IPS DF 6.9 (cell line): ENCODE results near the gene ISCU.

Experiments used
- DNase-seq: peaks from one replicate; pipeline ENCODE4 v3.0.0-alpha.2; 2013; ENCODE audit warnings: low read depth, low spot score
- H3K27ac ChIP-seq: one replicate; pipeline ENCODE4 v1.5.1; 2013; ENCODE audit warnings: low read length, control low read depth
- H3K27me3 ChIP-seq: 2 replicates; pipeline ENCODE4 v1.6.1; 2013; ENCODE audit warnings: mild to moderate bottlenecking, low read length; ENCODE audit not compliant: control insufficient read depth, insufficient read depth
- H3K36me3 ChIP-seq: 2 replicates; pipeline ENCODE4 v1.6.1; 2013; ENCODE audit warnings: low read length; ENCODE audit not compliant: control insufficient read depth, insufficient read depth
- H3K4me1 ChIP-seq: 2 replicates; pipeline ENCODE4 v1.6.1; 2013; ENCODE audit warnings: low read length; ENCODE audit not compliant: control insufficient read depth, insufficient read depth
- H3K4me3 ChIP-seq: 2 replicates; pipeline ENCODE4 v1.5.1; 2013; ENCODE audit warnings: mild to moderate bottlenecking, low read length
- H3K9me3 ChIP-seq: 2 replicates; pipeline ENCODE4 v1.6.1; 2013; ENCODE audit warnings: low read length, inconsistent platforms; ENCODE audit not compliant: control insufficient read depth, insufficient read depth
- WGBS: extraction: QIAGEN DNeasy Blood & Tissue Kit; methylation state at CpG from one replicate; pipeline ENCODE4 v1.1.7; 2013; ENCODE audit warnings: mixed read lengths, missing lambda C conversion rate; ENCODE audit not compliant: insufficient read length, insufficient coverage; 5-methylcytosine and 5-hydroxymethylcytosine counted together

ISCU gene

DNA sequence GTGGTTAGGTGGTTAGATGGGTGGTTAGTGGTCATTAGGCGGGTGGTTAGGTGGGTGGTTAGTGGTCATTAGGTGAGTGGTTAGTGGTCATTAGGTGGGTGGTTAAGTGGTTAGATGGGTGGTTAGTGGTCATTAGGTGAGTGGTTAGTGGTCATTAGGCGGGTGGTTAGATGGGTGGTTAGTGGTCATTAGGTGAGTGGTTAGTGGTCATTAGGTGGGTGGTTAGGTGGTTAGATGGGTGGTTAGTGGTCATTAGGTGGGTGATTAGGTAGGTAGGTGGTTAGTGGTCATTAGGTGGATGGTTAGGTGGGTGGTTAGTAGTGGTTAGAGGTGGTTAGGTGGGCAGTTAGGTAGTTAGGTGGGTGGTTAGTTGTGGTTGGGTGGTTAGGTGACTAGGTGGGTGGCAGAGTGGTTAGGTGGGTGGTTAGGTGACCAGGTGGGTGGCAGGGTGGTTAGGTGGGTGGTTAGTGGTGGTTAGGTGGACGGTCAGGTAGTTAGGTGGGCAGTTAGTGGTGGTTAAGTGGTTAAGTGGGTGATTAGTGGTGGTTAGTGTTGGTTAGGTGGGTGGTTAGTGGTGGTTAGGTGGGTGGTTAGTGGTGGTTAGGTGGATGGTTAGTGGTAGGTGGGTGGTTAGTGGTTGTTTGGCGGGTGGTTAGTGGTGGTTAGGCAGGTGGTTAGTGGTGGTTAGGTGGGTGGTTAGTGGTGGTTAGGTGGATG, 43.5 kb downstream of the ISCU start:
- H3K27ac ChIP-seq = no peak overlapping the region
- H3K9me3 ChIP-seq = no peaks in the 10 kb centered on the region
- H3K36me3 ChIP-seq = no peaks in the 10 kb centered on the region
- WGBS = 100% methylated on average over 1 of the region's 4 CpGs
- H3K27me3 ChIP-seq = no peaks in the 10 kb centered on the region
- no peak overlapping the region for H3K4me3 ChIP-seq
- DNase-seq = no peak
- H3K4me1 ChIP-seq = peaks cover 4% of the 10 kb centered on the region

GRCh38 chr12:108606492-108606891, 44.1 kb downstream of the ISCU start:
- H3K36me3 ChIP-seq = no peaks in the 10 kb centered on the region
- peaks cover 4% of the 10 kb centered on the region for H3K4me1 ChIP-seq
- H3K9me3 ChIP-seq = no peaks in the 10 kb centered on the region
- no CpG with 5 or more reads among the region's 9 CpGs for WGBS
- DNase-seq = no peak
- H3K27me3 ChIP-seq = no peaks in the 10 kb centered on the region
- no peak overlapping the region for H3K27ac ChIP-seq
- no peak overlapping the region for H3K4me3 ChIP-seq

- no peak overlapping the region for H3K27ac ChIP-seq
- no peaks in the 10 kb centered on the region for H3K36me3 ChIP-seq
- WGBS = no CpG with 5 or more reads among the region's 10 CpGs
- peaks cover 4% of the 10 kb centered on the region for H3K4me1 ChIP-seq
- H3K27me3 ChIP-seq = no peaks in the 10 kb centered on the region
- no peak for DNase-seq
- H3K4me3 ChIP-seq = no peak overlapping the region
- no peaks in the 10 kb centered on the region for H3K9me3 ChIP-seq
Observed at GRCh38 chr12:108607981-108608600, 45.7 kb downstream of the ISCU start.

GRCh38 chr12:108608616-108609015, 46.2 kb downstream of the ISCU start:
- Histone ChIP-seq H3K36me3 (no peaks in the 10 kb centered on the region), H3K4me3 (no peak overlapping the region), H3K9me3 (no peaks in the 10 kb centered on the region), H3K27ac (no peak overlapping the region), H3K4me1 (peaks cover 4% of the 10 kb centered on the region), H3K27me3 (no peaks in the 10 kb centered on the region)
- no peak for DNase-seq
- no CpG with 5 or more reads among the region's 5 CpGs for WGBS

- Histone ChIP-seq H3K27ac (no peak overlapping the region), H3K9me3 (no peaks in the 10 kb centered on the region), H3K27me3 (no peaks in the 10 kb centered on the region), H3K4me3 (no peak overlapping the region), H3K36me3 (no peaks in the 10 kb centered on the region), H3K4me1 (peaks cover 2% of the 10 kb centered on the region; the same call in 1 of the 2 replicates)
- DNase-seq = no peak
- no CpG with 5 or more reads among the region's 21 CpGs for WGBS
Observed at GRCh38 chr12:108609537-108610335, 47.3 kb downstream of the ISCU start.

DNA sequence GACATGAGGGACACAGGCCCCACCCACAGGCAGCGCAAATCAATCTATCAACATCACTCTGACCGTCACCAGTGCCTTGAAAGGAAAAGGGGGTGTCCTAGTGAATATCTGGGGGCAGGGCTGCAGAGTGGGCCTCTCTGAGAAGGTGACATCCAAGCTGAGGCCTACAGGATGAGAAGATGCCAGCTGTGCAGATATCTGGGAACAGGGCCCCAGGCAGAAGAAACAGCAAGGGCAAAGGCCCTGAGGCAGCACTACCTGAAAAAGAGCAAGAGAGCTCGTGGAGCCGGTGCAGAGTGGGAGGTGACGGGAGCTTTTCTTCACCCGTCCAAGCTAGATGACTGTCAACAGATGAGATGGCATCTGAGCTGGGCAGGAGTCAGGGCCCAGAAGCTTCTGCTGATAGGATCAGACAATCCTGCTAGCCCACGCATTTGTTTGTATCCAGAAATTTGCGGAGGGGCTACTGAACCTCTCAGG, 48.0 kb downstream of the ISCU start:
- no CpG with 5 or more reads among the region's 8 CpGs for WGBS
- no peak overlapping the region for H3K27ac ChIP-seq
- no peaks in the 10 kb centered on the region for H3K36me3 ChIP-seq
- no peaks in the 10 kb centered on the region for H3K27me3 ChIP-seq
- DNase-seq = no peak
- H3K9me3 ChIP-seq = no peaks in the 10 kb centered on the region
- peaks cover 2% of the 10 kb centered on the region; the same call in 1 of the 2 replicates for H3K4me1 ChIP-seq
- H3K4me3 ChIP-seq = no peak overlapping the region

DNA sequence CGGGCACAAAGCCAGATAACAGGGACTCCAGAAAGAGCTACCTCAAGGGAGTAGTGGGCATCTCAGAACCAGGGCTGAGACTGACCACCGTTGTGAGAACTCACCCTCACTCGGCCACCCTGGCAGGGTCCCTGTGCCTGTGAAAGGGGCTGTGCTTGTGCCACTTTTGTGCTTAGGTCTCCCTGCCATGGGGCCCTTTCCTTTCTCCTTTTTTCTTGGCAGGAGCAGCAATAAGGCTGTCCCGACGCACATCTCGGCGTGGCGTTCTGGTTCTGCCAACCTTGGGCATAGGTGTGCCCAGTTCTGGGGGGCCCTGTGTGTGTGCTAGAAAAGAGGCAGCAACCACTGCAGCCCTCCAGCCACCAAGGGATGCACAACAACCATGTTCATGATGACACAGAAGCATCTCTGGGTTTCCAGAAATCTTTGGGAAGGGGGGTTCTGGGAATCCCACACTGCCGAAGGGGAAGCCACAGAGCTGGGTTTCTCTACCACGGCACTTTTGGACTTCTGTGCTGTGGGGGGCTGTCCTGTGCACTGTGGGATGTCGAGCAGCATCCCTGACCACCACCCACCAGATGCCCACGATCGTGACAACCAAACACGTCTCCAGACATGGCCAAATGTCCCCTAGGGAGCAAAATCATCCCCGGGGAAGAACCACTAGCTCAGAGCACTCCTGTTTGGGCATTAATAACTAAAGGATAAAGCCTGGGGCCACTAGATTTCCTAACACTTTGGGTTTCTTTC, 48.6 kb downstream of the ISCU start:
- no CpG with 5 or more reads among the region's 15 CpGs for WGBS
- H3K4me3 ChIP-seq = no peak overlapping the region
- DNase-seq = no peak
- no peak overlapping the region for H3K27ac ChIP-seq
- H3K36me3 ChIP-seq = no peaks in the 10 kb centered on the region
- no peaks in the 10 kb centered on the region for H3K9me3 ChIP-seq
- H3K4me1 ChIP-seq = peaks cover 2% of the 10 kb centered on the region; the same call in 1 of the 2 replicates
- H3K27me3 ChIP-seq = no peaks in the 10 kb centered on the region

DNA sequence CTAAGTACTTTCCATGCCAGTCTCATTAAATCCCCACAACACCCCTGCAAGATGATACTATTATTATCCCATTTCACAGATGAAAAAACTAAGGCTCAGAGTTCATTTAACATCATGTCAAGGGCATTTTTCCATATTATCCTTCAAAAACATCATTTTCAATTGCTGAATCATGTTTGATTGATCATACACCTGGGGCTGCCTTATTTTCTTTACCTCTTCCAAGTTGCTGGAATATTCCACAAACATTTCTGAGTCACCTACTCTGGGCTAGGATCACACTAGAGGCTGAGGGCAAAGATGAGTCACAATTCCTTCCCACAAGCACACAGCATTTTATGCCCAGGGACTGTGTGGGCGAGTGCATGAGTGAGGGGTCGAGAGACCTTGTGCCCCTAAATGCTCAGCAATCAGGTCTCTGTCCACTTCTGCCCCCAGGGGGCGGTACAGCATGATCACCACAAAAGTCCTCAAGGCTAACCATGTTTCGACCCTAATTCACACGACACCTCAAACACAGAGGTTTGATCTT, 49.6 kb downstream of the ISCU start:
- Histone ChIP-seq H3K27me3 (no peaks in the 10 kb centered on the region), H3K27ac (no peak overlapping the region), H3K4me1 (peaks cover 2% of the 10 kb centered on the region; the same call in 1 of the 2 replicates), H3K4me3 (no peak overlapping the region), H3K36me3 (no peaks in the 10 kb centered on the region), H3K9me3 (no peaks in the 10 kb centered on the region)
- WGBS = no CpG with 5 or more reads among the region's 5 CpGs
- peak; percentile 70 for DNase-seq

DNA sequence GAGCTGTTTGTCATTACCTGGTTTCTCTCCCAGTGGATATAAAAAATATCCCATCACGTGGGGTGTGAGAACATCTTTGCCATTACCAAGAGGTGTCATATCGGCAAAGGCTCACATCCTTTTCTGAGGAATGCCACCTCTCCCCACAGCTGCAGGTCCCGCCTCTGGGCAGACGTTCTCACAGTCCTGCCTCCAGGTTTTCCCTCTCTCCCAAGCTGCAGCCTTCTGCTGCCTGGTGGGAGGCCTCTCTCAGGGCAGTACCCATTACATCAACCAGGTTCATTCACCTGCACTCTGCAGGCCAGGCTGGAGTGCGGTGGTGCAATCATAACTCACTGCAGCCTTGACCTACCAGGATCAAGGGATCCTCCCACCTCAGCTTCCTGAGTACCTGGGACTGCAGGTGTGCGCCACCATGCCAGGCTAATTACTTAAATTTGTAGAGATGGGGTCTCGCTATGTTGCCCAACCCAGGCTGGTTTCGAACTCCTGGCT, 50.4 kb downstream of the ISCU start:
- no peak overlapping the region for H3K27ac ChIP-seq
- peaks cover 2% of the 10 kb centered on the region; the same call in 1 of the 2 replicates for H3K4me1 ChIP-seq
- H3K36me3 ChIP-seq = no peaks in the 10 kb centered on the region
- H3K9me3 ChIP-seq = no peaks in the 10 kb centered on the region
- H3K27me3 ChIP-seq = no peaks in the 10 kb centered on the region
- WGBS = no CpG with 5 or more reads among the region's 8 CpGs
- no peak overlapping the region for H3K4me3 ChIP-seq
- no peak for DNase-seq
